Right renal cortex interstitium (tissue), 3 donors: Measurements from ENCODE around the gene STIL. TPM values are rescaled to one million over a fixed set of nuclear protein-coding genes. Genes with fewer than 3 reads are reported as not detected.
"Not testable (repeated sequence)": the region's sequence is repeated elsewhere in the genome, so short reads cannot be mapped to it uniquely, and the experiment has no call there.

ENCODE experiments used
- DNase-seq, 3 donors: peaks; one replicate each; pipeline ENCODE4 v3.0.0-alpha.2; 2013; ENCODE audit warnings: low read depth in 3 of 3, low spot score in 2 of 3
- polyA plus RNA-seq, 3 donors: library from polyadenylated mRNA; unstranded; fragments of 120-200 nt; gene quantifications; one replicate each; pipeline ENCODE4 v1.2.1, GENCODE V29; 2013; ENCODE audit not compliant: insufficient read length in 3 of 3

STIL gene
- polyA plus RNA-seq, 3 donors, result 9.0 to 9.5 (median 9.3) TPM

- no peak for DNase-seq
Observed at GRCh38 chr1:47223174-47223920, 90.6 kb downstream of the STIL start.

- DNase-seq, result no peak
Observed at GRCh38 chr1:47222476-47222875, 91.5 kb downstream of the STIL start.

GRCh38 chr1:47219590-47220220, 94.2 kb downstream of the STIL start:
- DNase-seq, result no peak

GRCh38 chr1:47219001-47219400, 94.9 kb downstream of the STIL start:
- DNase-seq, result no peak

- no peak for DNase-seq
Observed at GRCh38 chr1:47216278-47217059, 97.5 kb downstream of the STIL start.

GRCh38 chr1:47215713-47216112, 98.2 kb downstream of the STIL start:
- no peak for DNase-seq

GRCh38 chr1:47214549-47214948, 99.4 kb downstream of the STIL start:
- DNase-seq, result no peak

GRCh38 chr1:47213230-47213963, 100.5 kb downstream of the STIL start:
- DNase-seq, result no peak

GRCh38 chr1:47212636-47213229, 101.2 kb downstream of the STIL start:
- no peak for DNase-seq

- DNase-seq, result no peak
Observed at GRCh38 chr1:47211796-47212269, 102.1 kb downstream of the STIL start.

- DNase-seq, result no peak
Observed at GRCh38 chr1:47210666-47211065, 103.3 kb downstream of the STIL start.

GRCh38 chr1:47209725-47210325, 104.1 kb downstream of the STIL start:
- DNase-seq, result no peak

- no peak for DNase-seq
Observed at GRCh38 chr1:47209091-47209490, 104.9 kb downstream of the STIL start.

GRCh38 chr1:47208374-47208850, 105.5 kb downstream of the STIL start:
- no peak for DNase-seq

GRCh38 chr1:47207803-47208373, 106.1 kb downstream of the STIL start:
- DNase-seq, result no peak

- DNase-seq, result no peak
Observed at GRCh38 chr1:47205918-47206317, 108.0 kb downstream of the STIL start.

- DNase-seq, result not testable (repeated sequence)
Observed at GRCh38 chr1:47203504-47203903, 110.4 kb downstream of the STIL start.

- DNase-seq, result no peak
Observed at GRCh38 chr1:47201179-47201578, 112.8 kb downstream of the STIL start.
